Activated CD8-positive, alpha-beta memory T cell treated with anti-CD3 and anti-CD28 coated beads, Interleukin-2, amount 10 ng/mL, durations not matched to agents 7 days and 5 days (primary cell): ENCODE results near the gene YY2. TPM values are rescaled to one million over a fixed set of nuclear protein-coding genes. Genes with fewer than 3 reads are reported as not detected.

Source experiments
- ATAC-seq: fragments of 150-1000 bp; cut with Tn5 transposase; one replicate; pipeline ENCODE4 v1.10.0; 2021; ENCODE audit warnings: moderate library complexity
- CTCF ChIA-PET: fragments of 350-600 bp; sonication (Branson Sonifier 250); formaldehyde crosslinking; loops from one replicate; lab custom pipeline; 2021; ENCODE audit warnings: antibody characterized with exemption; lab: Charles Lee
- DNase-seq: peaks from one replicate; pipeline ENCODE4 v3.0.0-alpha.2; 2020
- H3K27ac Mint-ChIP-seq: one replicate; pipeline ENCODE4 v1.8.0; 2021; ENCODE audit warnings: mild to moderate bottlenecking, mixed read lengths
- H3K27me3 Mint-ChIP-seq: one replicate; pipeline ENCODE4 v1.8.0; 2021; ENCODE audit warnings: mixed read lengths
- H3K36me3 Mint-ChIP-seq: one replicate; pipeline ENCODE4 v1.8.0; 2021; ENCODE audit warnings: mild to moderate bottlenecking, mixed read lengths
- H3K4me1 Mint-ChIP-seq: one replicate; pipeline ENCODE4 v1.8.0; 2021; ENCODE audit warnings: mixed read lengths
- H3K4me3 Mint-ChIP-seq: one replicate; pipeline ENCODE4 v1.8.0; 2021; ENCODE audit warnings: mild to moderate bottlenecking, moderate library complexity, mixed read lengths
- H3K9me3 Mint-ChIP-seq: one replicate; pipeline ENCODE4 v1.8.0; 2022; ENCODE audit warnings: low read depth, mixed read lengths
- total RNA-seq, 2 experiments: library from RNA; stranded (reverse); gene quantifications; one replicate each; pipeline ENCODE4 v1.2.3, GENCODE V29; 2021

YY2 gene
- total RNA-seq, 2 experiments from 2014 or later = 1.3 to 1.7 TPM

DNA sequence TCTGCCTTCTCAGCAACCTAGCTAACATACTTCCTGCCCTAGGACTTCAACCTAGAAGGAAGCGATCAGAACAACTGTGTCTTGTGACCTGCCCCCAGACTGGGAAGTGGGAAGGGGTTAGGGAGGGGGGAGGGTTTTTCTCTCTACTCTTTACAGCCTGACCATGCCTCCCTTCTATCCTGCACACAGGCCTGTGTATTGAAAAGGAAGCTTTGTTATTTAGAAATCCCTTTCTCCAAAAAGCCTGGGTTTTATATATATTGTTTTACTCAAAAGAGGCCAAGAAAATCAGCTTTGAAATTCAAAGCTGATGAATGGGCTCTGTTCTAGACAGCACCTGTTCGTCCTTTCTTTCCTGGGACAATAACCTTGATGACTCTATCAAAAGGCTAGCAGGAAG is 49.5 kb downstream of the YY2 start:
- CTCF ChIA-PET = interaction anchor here (0.9 kb wide), 1 partner anchor 9 kb away, joined by 5 read pairs; no protein-coding TSS in a partner anchor
- Mint-ChIP-seq H3K27me3 (no peaks in the 10 kb centered on the region), H3K4me1 (no peaks in the 10 kb centered on the region), H3K9me3 (no peaks in the 10 kb centered on the region), H3K27ac (no peak overlapping the region), H3K4me3 (no peak overlapping the region), H3K36me3 (no peaks in the 10 kb centered on the region)
- ATAC-seq = no peak
- no peak for DNase-seq

DNA sequence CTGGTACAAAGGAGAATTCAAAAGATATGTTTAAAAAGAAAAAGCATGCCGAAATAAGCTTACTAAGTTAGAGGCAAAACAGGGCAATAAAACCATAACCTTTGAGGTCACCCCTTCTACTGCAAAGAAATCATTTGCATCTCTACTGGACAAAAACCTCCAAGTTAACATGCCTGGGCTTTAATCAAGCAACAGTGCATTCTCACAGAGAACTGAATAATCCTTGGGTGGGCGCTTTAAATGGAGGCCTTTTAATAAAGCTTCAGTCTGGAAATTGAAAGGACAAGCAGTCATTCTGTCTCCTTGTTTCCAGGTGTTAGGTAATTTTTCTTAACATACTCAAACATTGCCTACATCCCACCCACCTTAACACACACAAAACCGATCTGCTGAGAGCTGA is 50.2 kb downstream of the YY2 start:
- no peak overlapping the region for H3K27ac Mint-ChIP-seq
- no peaks in the 10 kb centered on the region for H3K36me3 Mint-ChIP-seq
- no peak overlapping the region for H3K4me3 Mint-ChIP-seq
- DNase-seq = no peak
- no peaks in the 10 kb centered on the region for H3K9me3 Mint-ChIP-seq
- CTCF ChIA-PET = no interaction called here
- no peaks in the 10 kb centered on the region for H3K4me1 Mint-ChIP-seq
- ATAC-seq = no peak
- H3K27me3 Mint-ChIP-seq = no peaks in the 10 kb centered on the region

DNA sequence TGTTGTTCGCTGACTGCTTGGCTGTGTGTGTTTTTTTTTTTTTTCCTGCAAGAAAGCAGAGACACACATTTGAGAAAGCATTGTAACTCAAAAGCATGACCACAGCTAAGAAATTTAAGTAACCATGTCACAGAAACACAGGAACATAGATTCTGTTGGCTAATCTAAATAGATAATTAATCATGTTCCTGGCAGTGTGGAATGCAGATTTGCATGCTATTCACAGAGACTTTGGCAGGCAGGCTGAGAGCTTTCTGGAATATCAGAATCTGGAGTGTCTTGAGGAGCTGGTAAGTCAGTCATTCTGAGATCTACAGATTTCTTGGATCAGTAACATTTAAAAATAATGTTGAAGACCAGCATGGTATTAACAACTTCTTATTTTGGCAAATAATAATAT is 51.5 kb downstream of the YY2 start:
- DNase-seq (no peak), ATAC-seq (no peak)
- CTCF ChIA-PET = no interaction called here
- no peak overlapping the region for H3K4me3 Mint-ChIP-seq
- no peak overlapping the region for H3K27ac Mint-ChIP-seq
- no peaks in the 10 kb centered on the region for H3K4me1 Mint-ChIP-seq
- no peaks in the 10 kb centered on the region for H3K36me3 Mint-ChIP-seq
- H3K27me3 Mint-ChIP-seq = no peaks in the 10 kb centered on the region
- no peaks in the 10 kb centered on the region for H3K9me3 Mint-ChIP-seq

Other genes starting within 250 kb of the YY2 start
- under 1 TPM; 0.15 to 0.16 TPM for gene KLHL34, start 197.7 kb upstream of the YY2 start, total RNA-seq
- not detected for gene SMPX, start 97.9 kb upstream of the YY2 start, total RNA-seq
- 1 to 10 TPM; 6.0 to 8.9 TPM for gene MBTPS2, start 16.4 kb upstream of the YY2 start, total RNA-seq
- 10 to 100 TPM; 76.2 to 95.6 TPM for gene SMS, start 84.7 kb downstream of the YY2 start, total RNA-seq
- 1 to 10 TPM; 1.1 to 7.7 TPM for gene PHEX, start 176.3 kb downstream of the YY2 start, total RNA-seq